NT2/D1 (cell line): ENCODE measurements around the gene ZNF451.

Experiments
- SUZ12 ChIP-seq: IDR thresholded peaks from 2 replicates; pipeline ENCODE4 v1.6.1; 2011; ENCODE audit not compliant: insufficient read length, insufficient read depth; ENCODE audit errors: extremely low read depth
- YY1 ChIP-seq: IDR thresholded peaks from 2 replicates; pipeline ENCODE4 v1.6.1; 2011; ENCODE audit not compliant: insufficient read length, insufficient read depth
- ZNF274 ChIP-seq: IDR thresholded peaks from 2 replicates; pipeline ENCODE4 v1.6.1; 2011; ENCODE audit warnings: mild to moderate bottlenecking, low read depth, low read length

- TF ChIP-seq ZNF274 (no peak), SUZ12 (no peak), YY1 (no peak)
These were observed 11.3 kb upstream of the ZNF451 start for GRCh38 chr6:57078531-57079207.
